DND-41 (cell line): Measurements from ENCODE around the gene MGAM2.

ENCODE experiments used
- ATAC-seq: fragments of 200-7000 bp; cut with Tn5 transposase; 3 replicates; pipeline ENCODE4 v1.9.1; 2021; ENCODE audit warnings: low read depth; ENCODE audit not compliant: insufficient read depth
- DNase-seq: peaks from one replicate; pipeline ENCODE4 v3.0.0-alpha.2; 2020
- H2AFZ ChIP-seq: 2 replicates; pipeline ENCODE4 v1.6.0; 2012; ENCODE audit warnings: low read depth, low read length
- H3K27ac ChIP-seq: 2 replicates; pipeline ENCODE4 v1.5.1; 2012; ENCODE audit warnings: low read length, inconsistent platforms
- H3K27me3 ChIP-seq: fragments of 200-600 bp; sonication (generic); 2 replicates; pipeline ENCODE4 v1.6.0; 2012; ENCODE audit warnings: low read length, mild to moderate bottlenecking, inconsistent platforms; ENCODE audit not compliant: insufficient read depth, poor library complexity
- H3K36me3 ChIP-seq: 2 replicates; pipeline ENCODE4 v1.5.1; 2012; ENCODE audit warnings: low read length, inconsistent platforms; ENCODE audit not compliant: insufficient read depth
- H3K4me1 ChIP-seq: 2 replicates; pipeline ENCODE4 v1.5.1; 2012; ENCODE audit warnings: mild to moderate bottlenecking, low read length; ENCODE audit not compliant: insufficient read depth
- H3K4me2 ChIP-seq: 2 replicates; pipeline ENCODE4 v1.6.0; 2012; ENCODE audit warnings: mild to moderate bottlenecking, moderate library complexity, low read length, inconsistent platforms; ENCODE audit not compliant: insufficient read depth
- H3K4me3 ChIP-seq, 2 experiments: fragments of 200-600 bp in 1 of 2; shearing (Covaris generic) in 1 of 2; 2 replicates each; pipeline ENCODE4 v1.5.1; 2012 to 2016; ENCODE audit warnings: inconsistent platforms in 2 of 2, low read length in 2 of 2, mild to moderate bottlenecking in 2 of 2, low read depth in 1 of 2, moderate library complexity in 1 of 2
- H3K79me2 ChIP-seq: 2 replicates; pipeline ENCODE4 v1.6.0; 2012; ENCODE audit warnings: low read length, inconsistent platforms; ENCODE audit not compliant: insufficient read depth
- H3K9ac ChIP-seq: 2 replicates; pipeline ENCODE4 v1.6.0; 2012; ENCODE audit warnings: low read depth, mild to moderate bottlenecking, inconsistent platforms, low read length, moderate library complexity
- H3K9me3 ChIP-seq: 2 replicates; pipeline ENCODE4 v1.5.1; 2012; ENCODE audit warnings: low read length, moderate library complexity, mild to moderate bottlenecking, inconsistent platforms; ENCODE audit not compliant: insufficient read depth, severe bottlenecking
- H4K20me1 ChIP-seq: 2 replicates; pipeline ENCODE4 v1.6.0; 2012; ENCODE audit warnings: low read length; ENCODE audit not compliant: insufficient read depth
- EZH2 ChIP-seq: IDR thresholded peaks from 3 replicates; pipeline ENCODE4 v1.6.1; 2012; ENCODE audit warnings: borderline replicate concordance, low read depth, mild to moderate bottlenecking, moderate library complexity, low read length, inconsistent platforms; ENCODE audit not compliant: severe bottlenecking
- TF ChIP-seq, protein P1 (sequence below): IDR thresholded peaks from 2 replicates; pipeline ENCODE4 v1.5.1; 2012; ENCODE audit warnings: borderline replicate concordance, low read length, moderate library complexity, mild to moderate bottlenecking; ENCODE audit not compliant: poor library complexity, severe bottlenecking; ENCODE audit errors: extremely low read depth

MGAM2 gene

GRCh38 chr7:142123184-142123583, 11.7 kb downstream of the MGAM2 start:
- Histone ChIP-seq H3K4me3 (no peak overlapping the region), H4K20me1 (no peaks in the 10 kb centered on the region), H3K27ac (no peak overlapping the region), H3K9me3 (no peaks in the 10 kb centered on the region), H3K36me3 (no peaks in the 10 kb centered on the region), H2AFZ (no peak overlapping the region), H3K27me3 (peaks cover 3% of the 10 kb centered on the region), H3K79me2 (no peaks in the 10 kb centered on the region), H3K4me1 (no peaks in the 10 kb centered on the region), H3K9ac (no peak overlapping the region), H3K4me2 (no peak overlapping the region)
- no peak for DNase-seq
- no peak for ATAC-seq
- TF ChIP-seq, protein P1, sequence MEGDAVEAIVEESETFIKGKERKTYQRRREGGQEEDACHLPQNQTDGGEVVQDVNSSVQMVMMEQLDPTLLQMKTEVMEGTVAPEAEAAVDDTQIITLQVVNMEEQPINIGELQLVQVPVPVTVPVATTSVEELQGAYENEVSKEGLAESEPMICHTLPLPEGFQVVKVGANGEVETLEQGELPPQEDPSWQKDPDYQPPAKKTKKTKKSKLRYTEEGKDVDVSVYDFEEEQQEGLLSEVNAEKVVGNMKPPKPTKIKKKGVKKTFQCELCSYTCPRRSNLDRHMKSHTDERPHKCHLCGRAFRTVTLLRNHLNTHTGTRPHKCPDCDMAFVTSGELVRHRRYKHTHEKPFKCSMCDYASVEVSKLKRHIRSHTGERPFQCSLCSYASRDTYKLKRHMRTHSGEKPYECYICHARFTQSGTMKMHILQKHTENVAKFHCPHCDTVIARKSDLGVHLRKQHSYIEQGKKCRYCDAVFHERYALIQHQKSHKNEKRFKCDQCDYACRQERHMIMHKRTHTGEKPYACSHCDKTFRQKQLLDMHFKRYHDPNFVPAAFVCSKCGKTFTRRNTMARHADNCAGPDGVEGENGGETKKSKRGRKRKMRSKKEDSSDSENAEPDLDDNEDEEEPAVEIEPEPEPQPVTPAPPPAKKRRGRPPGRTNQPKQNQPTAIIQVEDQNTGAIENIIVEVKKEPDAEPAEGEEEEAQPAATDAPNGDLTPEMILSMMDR: no peak
- TF ChIP-seq EZH2: no peak

GRCh38 chr7:142125256-142125955, 13.9 kb downstream of the MGAM2 start:
- H3K27me3 ChIP-seq: no peaks in the 10 kb centered on the region
- H3K4me3 ChIP-seq: no peak overlapping the region
- TF ChIP-seq, protein P1: no peak
- no peak for TF ChIP-seq EZH2
- no peak overlapping the region for H3K4me2 ChIP-seq
- no peak overlapping the region for H3K27ac ChIP-seq
- ATAC-seq (no peak), DNase-seq (no peak)
- no peak overlapping the region for H3K9ac ChIP-seq
- H3K9me3 ChIP-seq: no peaks in the 10 kb centered on the region
- H3K4me1 ChIP-seq: no peaks in the 10 kb centered on the region
- H3K79me2 ChIP-seq: no peaks in the 10 kb centered on the region
- no peaks in the 10 kb centered on the region for H3K36me3 ChIP-seq
- H2AFZ ChIP-seq: no peak overlapping the region
- H4K20me1 ChIP-seq: no peaks in the 10 kb centered on the region

DNA sequence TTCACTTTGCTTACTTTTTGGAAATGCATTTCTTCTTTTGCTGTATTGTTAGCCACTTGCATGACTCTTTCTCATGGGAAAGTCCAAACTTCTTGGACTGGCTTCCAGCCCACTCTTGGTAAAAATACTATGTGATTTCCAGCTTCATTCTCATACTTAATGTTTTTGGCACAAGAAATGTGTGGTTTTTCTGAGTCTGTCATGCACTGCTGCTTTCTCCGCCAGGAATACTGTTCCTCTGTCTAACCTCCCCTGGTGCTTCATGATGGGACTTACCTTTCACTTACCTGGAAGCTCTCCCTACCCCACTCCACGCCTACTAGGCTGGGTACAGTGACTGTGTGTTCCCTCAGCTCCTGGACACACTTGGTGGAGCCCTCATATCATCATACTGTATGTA, 18.7 kb downstream of the MGAM2 start:
- Histone ChIP-seq H3K79me2 (no peaks in the 10 kb centered on the region), H3K36me3 (no peaks in the 10 kb centered on the region), H3K27ac (no peak overlapping the region), H3K4me2 (no peak overlapping the region), H3K27me3 (no peaks in the 10 kb centered on the region), H3K4me3 (no peak overlapping the region), H4K20me1 (no peaks in the 10 kb centered on the region), H3K9ac (no peak overlapping the region), H3K4me1 (no peaks in the 10 kb centered on the region), H3K9me3 (no peaks in the 10 kb centered on the region), H2AFZ (no peak overlapping the region)
- ATAC-seq (no peak), DNase-seq (no peak)
- TF ChIP-seq EZH2: no peak
- TF ChIP-seq, protein P1: no peak
